Measurements from ENCODE around the gene SLC9A3. TPM values are rescaled to one million over a fixed set of nuclear protein-coding genes. Genes with fewer than 3 reads are reported as not detected.

The SLC9A3 gene
- total RNA-seq, 1 donor from 2014 or later, result 1.2 TPM

DNA sequence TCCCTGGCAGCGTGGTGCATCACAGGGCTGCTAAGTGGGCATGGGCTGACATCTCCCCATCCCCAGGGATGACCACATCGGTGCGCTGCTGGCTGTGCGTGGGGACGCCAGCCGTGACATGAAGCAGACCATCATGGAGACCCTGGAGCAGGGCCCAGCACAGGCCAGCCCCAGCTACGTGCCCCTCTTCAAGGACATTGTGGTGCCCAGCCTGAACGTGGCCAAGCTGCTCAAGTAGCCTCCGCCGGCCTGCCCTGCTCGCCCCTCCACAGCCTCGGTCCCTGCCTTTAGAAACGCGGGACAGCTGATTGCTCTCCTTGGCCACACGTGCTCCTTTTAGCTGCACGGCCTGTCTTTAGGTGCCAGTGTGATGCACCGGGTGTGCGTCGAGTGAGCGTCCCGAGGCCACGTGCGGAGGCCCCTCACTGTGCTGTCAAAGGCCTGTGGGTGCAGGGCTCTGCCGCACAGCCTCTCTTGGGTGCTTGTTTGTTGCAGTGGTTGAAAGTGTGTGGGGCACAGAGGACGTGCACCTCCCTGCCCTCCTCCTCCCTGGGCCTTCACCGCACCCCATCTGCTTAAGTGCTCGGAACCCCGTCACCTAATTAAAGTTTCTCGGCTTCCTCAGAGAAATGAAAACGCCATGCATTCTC, 57.5 kb downstream of the SLC9A3 start:
- no peak for FAIRE-seq

GRCh38 chr5:465591-466403, 58.5 kb downstream of the SLC9A3 start:
- no peak for FAIRE-seq
- DNase-seq (ENCODE audit: low spot score in 2 of 2), result no peak

More for the DNA sequence above, 57.5 kb downstream of the SLC9A3 start:
- DNase-seq (ENCODE audit: low spot score in 2 of 2), result no peak

DNA sequence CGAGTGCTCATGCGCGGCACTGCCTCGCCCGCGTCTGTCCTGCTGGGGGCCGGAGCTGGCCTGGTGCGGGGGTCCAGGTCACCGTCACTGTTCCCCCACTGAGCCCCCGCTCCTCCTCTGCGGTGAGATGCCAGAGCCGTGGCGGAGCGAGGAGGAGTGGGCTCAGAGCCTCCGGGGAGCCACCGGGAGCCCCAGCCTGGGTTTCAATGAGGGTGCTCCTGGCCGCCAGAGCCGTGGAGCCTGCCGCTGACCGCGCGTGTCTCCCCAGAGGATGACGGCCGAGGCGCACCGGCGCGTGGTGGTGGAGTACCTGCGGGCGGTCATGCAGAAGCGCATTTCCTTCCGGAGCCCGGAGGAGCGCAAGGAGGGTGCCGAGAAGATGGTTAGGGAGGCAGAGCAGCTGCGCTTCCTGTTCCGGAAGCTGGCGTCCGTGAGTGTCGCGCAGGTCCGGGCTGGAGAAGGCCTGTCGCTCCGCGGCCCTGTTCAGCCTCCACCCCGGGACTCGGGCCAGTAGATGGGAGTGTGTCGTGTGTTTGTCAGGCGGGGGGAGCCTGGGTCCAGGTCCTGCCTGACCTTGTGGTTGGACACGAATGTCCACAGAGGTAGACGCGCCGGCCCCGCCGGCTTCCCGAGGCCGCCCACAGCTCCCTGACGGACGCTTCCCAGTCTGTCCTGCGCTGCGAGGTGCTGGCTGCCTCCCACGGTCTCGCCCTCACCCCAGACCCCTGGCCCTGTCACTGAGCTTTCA, 59.2 kb downstream of the SLC9A3 start:
- DNase-seq (ENCODE audit: low spot score in 2 of 2), result no peak
- no peak for FAIRE-seq

DNA sequence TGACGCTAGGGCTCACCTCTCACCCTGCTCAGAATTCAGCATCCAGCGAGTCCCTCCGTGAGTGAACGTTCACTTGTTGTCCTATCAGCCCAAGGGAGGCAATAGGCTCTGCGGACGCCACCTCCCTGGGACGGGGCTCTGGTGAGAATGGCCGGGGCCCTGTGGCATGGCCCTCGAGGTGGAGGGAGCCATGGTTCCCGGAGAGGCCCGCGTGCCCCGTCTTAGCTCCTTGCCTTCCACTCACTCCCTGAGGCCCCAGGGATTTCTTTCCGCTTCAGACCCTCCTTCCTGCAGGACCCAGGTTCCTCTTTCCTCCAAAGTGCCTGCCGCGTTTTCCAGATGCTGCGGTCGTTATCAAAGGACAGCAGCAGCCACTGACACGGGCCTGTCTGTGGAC, 59.8 kb downstream of the SLC9A3 start:
- FAIRE-seq (no peak), DNase-seq (ENCODE audit: low spot score in 2 of 2) (no peak)

DNA sequence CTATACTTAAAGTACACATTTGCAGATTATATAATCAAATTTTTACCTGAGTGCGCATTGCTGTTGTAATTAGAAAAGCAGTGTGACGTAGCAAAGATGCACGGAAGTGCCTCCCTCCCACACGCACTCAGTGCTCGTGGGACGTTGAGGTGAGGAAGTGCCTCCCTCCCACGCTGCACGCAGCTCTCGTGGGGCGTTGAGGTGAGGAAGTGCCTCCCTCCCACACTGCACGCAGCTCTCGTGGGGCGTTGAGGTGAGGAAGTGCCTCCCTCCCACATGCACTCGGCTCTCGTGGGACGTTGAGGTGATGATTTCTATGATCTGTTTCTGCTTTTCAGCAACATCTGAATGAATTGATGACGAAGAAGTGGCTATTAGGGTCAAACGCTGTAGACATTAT, 60.3 kb downstream of the SLC9A3 start:
- no peak for FAIRE-seq
- no peak for DNase-seq (ENCODE audit: low spot score in 2 of 2)

- no peak for FAIRE-seq
- DNase-seq (ENCODE audit: low spot score in 2 of 2), result no peak
Measured at GRCh38 chr5:463301-463700, 60.9 kb downstream of the SLC9A3 start.

DNA sequence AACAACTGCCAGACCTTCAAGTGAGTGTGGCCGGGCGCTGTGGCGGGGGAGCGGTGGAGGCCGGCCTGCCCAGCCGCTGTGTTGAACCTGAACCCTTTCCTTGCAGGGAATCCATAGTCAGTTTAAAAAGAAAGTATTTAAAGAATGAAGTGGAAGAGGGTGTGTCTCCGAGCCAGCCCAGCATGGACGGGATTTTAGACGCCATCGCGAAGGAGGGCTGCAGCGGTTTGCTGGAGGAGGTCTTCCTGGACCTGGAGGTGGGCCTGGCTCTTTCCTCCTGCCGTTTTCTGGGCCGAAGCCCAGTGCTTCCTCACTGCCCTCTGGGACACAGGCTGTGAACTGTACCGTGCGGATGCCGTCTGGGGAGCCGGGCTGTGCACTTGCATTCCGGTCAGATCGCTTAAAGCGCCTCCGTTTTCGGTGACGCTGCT, 62.2 kb downstream of the SLC9A3 start:
- DNase-seq (ENCODE audit: low spot score in 2 of 2) (no peak), FAIRE-seq (no peak)

GRCh38 chr5:460273-460625, 64.0 kb downstream of the SLC9A3 start:
- DNase-seq (ENCODE audit: low spot score in 2 of 2) (no peak), FAIRE-seq (no peak)

DNA sequence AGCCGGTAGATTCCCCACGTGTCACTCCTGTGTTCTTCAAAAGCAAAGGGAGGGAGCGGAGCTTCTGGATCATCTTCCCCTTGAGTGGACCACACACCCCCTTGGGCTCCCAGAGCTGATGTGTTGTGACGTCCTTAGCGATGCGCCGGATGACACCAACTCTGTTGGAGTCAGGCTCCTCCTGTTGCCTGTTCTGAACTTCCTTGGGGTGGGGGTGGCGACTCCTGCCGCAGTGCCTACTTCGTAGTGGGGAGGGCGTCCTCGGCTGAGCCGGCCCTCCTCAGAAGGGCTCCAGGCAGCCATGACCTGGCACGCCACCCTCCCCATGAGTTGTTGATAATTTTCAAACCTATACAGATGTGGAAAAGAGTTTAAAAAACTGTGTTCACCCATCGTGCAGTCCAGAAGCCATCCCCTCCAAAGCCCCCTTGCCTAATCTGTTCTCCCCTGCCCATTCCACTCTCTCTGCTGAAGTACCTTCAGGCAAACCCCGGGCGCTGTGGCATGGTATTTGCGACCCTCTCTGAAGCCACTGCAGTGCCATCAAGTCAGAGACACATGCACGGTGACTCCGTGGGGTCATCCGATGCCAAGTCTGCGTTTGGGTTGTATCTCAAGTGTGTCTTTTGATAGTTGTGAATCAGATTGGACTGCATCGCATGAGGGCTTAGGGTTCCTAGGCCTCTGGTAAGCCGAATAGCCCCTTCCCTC, 64.5 kb downstream of the SLC9A3 start:
- no peak for FAIRE-seq
- no peak for DNase-seq (ENCODE audit: low spot score in 2 of 2)

DNA sequence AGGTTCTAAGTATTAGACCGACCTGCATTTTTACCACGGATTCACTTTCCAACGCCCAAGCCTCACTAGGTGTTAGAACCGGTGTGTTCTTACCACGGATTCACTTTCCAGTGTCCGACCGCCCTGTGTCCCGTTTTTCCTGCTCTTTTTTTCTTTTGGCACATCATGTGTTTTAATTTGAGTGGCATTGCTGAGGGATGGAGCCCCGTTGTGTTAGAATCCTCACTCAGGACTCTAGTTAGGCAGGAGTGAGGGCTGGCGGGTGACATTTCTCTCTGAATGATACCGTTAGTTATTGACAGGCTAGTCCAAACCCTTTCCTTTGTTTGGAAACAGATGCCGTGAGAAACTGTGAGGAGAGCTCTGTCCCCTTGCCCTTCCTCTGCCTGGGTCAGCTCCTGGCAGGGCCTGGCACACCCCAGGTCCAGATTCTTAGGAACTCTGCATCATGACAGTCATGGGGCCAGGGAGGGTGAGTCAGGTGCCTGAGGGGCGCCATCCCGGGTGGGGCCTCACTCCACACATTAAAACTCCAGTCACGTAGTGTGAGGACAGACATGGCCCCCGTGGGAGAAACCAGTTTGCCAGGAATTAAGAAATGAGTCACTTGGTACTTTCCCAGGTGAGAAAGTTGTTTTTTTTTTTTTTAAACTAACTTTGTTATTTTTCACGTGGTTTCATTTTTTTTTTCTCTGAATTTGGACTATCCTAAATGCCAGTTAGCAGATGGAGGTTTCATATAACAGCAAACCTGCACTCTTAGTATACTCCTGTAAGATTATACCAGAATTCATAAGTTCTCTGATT, 65.5 kb downstream of the SLC9A3 start:
- DNase-seq (ENCODE audit: low spot score in 2 of 2), result no peak

GRCh38 chr5:457195-457961, 66.9 kb downstream of the SLC9A3 start:
- no peak for FAIRE-seq

More for the DNA sequence above, 65.5 kb downstream of the SLC9A3 start:
- FAIRE-seq, result no peak

GRCh38 chr5:456351-457194, 67.7 kb downstream of the SLC9A3 start:
- no peak for DNase-seq (ENCODE audit: low spot score in 2 of 2)
- FAIRE-seq, result no peak

More at GRCh38 chr5:457195-457961, 66.9 kb downstream of the SLC9A3 start:
- no peak for DNase-seq (ENCODE audit: low spot score in 2 of 2)

DNA sequence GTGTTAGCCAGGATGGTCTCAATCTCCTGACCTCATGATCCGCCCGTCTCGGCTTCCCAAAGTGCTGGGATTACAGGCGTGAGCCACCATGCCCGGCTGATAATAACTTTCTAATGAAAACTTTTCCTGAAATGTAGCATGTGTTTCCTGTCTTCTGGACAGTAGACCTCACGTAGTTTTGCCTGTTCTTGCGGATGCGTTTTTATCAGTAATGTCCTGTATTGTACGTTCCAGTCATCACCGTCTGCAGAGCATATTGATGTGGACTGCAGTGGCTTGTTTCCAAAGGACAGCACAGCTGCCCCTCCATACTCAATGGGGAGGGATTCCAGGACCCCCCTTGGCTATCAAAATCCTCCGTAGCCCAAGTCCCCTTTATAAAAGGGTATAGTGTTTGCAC, 68.4 kb downstream of the SLC9A3 start:
- no peak for DNase-seq (ENCODE audit: low spot score in 2 of 2)

DNA sequence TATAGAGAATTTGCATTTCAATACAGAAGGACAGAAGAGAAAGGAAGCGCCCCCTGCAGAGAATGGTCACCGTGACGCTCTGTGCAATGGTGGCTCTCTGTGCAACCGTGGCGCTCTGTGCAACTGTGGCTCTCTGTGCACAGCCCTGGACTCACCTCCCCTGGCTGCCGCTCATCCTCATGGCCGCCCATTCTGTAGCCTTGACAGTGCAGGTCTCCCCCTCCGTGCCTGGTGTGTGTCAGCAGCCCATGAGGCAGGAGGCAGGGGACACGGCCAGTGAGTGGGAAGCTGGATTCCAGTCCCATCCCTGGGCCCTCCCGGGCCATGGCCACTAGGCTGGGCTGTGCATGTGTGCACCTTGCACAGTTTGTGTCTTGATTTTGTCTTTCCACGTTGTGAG, 69.3 kb downstream of the SLC9A3 start:
- no peak for DNase-seq (ENCODE audit: low spot score in 2 of 2)
- no peak for FAIRE-seq

More for the DNA sequence above, 68.4 kb downstream of the SLC9A3 start:
- FAIRE-seq, result no peak

- FAIRE-seq (no peak), DNase-seq (ENCODE audit: low spot score in 2 of 2) (no peak)
Measured at GRCh38 chr5:453725-454481, 70.3 kb downstream of the SLC9A3 start.

DNA sequence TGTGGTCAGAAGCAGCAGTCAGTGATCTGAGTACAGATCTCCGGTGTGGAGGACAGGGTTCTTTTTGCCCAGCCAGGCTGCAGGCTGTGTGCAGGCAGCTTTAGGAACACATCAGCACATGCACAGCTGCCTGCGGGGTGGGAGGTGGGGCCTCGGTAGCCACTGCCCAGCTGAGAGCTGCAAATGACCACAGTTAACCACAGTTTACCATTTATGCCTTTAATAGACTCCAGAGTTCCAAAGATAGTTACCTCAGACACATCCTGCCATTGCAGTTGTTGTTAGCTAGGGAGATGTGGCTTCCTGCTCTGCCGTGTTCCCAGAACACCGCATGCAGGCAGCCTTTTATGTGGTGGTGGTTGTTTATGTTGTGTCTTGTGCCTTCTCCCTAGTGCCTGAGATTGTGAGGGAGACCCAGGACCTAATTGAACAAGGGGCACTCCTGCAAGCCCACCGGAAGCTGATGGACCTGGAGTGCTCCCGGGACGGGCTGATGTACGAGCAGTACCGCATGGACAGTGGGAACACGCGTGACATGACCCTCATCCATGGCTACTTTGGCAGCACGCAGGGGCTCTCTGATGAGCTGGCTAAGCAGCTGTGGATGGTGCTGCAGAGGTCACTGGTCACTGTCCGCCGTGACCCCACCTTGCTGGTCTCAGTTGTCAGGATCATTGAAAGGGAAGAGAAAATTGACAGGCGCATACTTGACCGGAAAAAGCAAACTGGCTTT, 71.1 kb downstream of the SLC9A3 start:
- no peak for DNase-seq (ENCODE audit: low spot score in 2 of 2)
- FAIRE-seq, result no peak

Data from frontal cortex (tissue), 4 donors.